GM12878 (cell line): ENCODE measurements around the gene C18orf63. TPM values are rescaled to one million over a fixed set of nuclear protein-coding genes. Genes with fewer than 3 reads are reported as not detected.

Source experiments
- BRCA1 ChIP-seq: IDR thresholded peaks from 2 replicates; pipeline ENCODE4 v1.6.1; 2011; ENCODE audit warnings: low read depth, low read length, improper control_type of control experiment
- CBFB ChIP-seq: IDR thresholded peaks from 2 replicates; pipeline ENCODE4 v1.6.1; 2016; ENCODE audit warnings: antibody characterized with exemption, low read depth
- CBX3 ChIP-seq: fragments of 200-600 bp; sonication (generic); IDR thresholded peaks from 2 replicates; pipeline ENCODE4 v1.6.1; 2016; ENCODE audit warnings: low read depth, borderline replicate concordance
- DPF2 ChIP-seq: fragments of 450-650 bp; IDR thresholded peaks from 2 replicates; pipeline ENCODE4 v1.6.1; 2017; ENCODE audit warnings: mild to moderate bottlenecking
- ELK1 ChIP-seq: IDR thresholded peaks from 2 replicates; pipeline ENCODE4 v1.6.1; 2012; ENCODE audit warnings: low read depth, low read length, improper control_type of control experiment
- FOXM1 ChIP-seq: IDR thresholded peaks from 2 replicates; pipeline ENCODE4 v1.6.1; 2012; ENCODE audit warnings: low read depth, mild to moderate bottlenecking, inconsistent platforms, low read length, moderate library complexity
- IKZF1 ChIP-seq: fragments of 450-650 bp; conservative IDR thresholded peaks from 2 replicates; pipeline ENCODE4 v1.6.1; 2017; ENCODE audit warnings: antibody characterized with exemption, mild to moderate bottlenecking
- LARP7 ChIP-seq: fragments of 450-650 bp; IDR thresholded peaks from 2 replicates; pipeline ENCODE4 v1.6.1; 2017; ENCODE audit warnings: mild to moderate bottlenecking
- MAX ChIP-seq: IDR thresholded peaks from 2 replicates; pipeline ENCODE4 v1.6.1; 2012; ENCODE audit warnings: low read depth, low read length, improper control_type of control experiment
- MEF2B ChIP-seq: fragments of 450-650 bp; IDR thresholded peaks from 2 replicates; pipeline ENCODE4 v1.6.1; 2018; ENCODE audit warnings: mild to moderate bottlenecking, moderate library complexity; ENCODE audit not compliant: partially characterized antibody, poor library complexity, severe bottlenecking
- MTA2 ChIP-seq: fragments of 450-650 bp; IDR thresholded peaks from 2 replicates; pipeline ENCODE4 v1.6.1; 2016; ENCODE audit warnings: low read depth, mild to moderate bottlenecking, moderate library complexity
- NKRF ChIP-seq: fragments of 450-650 bp; conservative IDR thresholded peaks from 2 replicates; pipeline ENCODE4 v1.6.1; 2017; ENCODE audit warnings: mild to moderate bottlenecking, moderate library complexity
- NR2C1 ChIP-seq: fragments of 450-650 bp; IDR thresholded peaks from 2 replicates; pipeline ENCODE4 v1.6.1; 2017; ENCODE audit warnings: antibody characterized with exemption, mild to moderate bottlenecking, moderate library complexity
- PBX3 ChIP-seq: IDR thresholded peaks from 2 replicates; pipeline ENCODE4 v1.6.1; 2011; ENCODE audit warnings: mild to moderate bottlenecking, low read depth, low read length, moderate library complexity; ENCODE audit not compliant: insufficient replicate concordance
- POLR2A ChIP-seq: IDR thresholded peaks from 2 replicates; pipeline ENCODE4 v1.6.1; 2011; ENCODE audit warnings: low read depth, mild to moderate bottlenecking, low read length
- POLR2AphosphoS2 ChIP-seq: IDR thresholded peaks from 2 replicates; pipeline ENCODE4 v1.6.1; 2011; ENCODE audit warnings: low read depth, mild to moderate bottlenecking, low read length, improper control_type of control experiment, moderate library complexity
- RBBP5 ChIP-seq: fragments of 200-600 bp; sonication (generic); conservative IDR thresholded peaks from 2 replicates; pipeline ENCODE4 v1.6.1; 2016
- SIX5 ChIP-seq: IDR thresholded peaks from 2 replicates; pipeline ENCODE4 v1.6.1; 2011; ENCODE audit warnings: mild to moderate bottlenecking, low read depth, low read length, moderate library complexity; ENCODE audit not compliant: severe bottlenecking
- SMAD1 ChIP-seq: fragments of 450-650 bp; IDR thresholded peaks from 2 replicates; pipeline ENCODE4 v1.6.1; 2018; ENCODE audit warnings: mild to moderate bottlenecking, low read depth; ENCODE audit not compliant: partially characterized antibody
- SMC3 ChIP-seq: IDR thresholded peaks from 2 replicates; pipeline ENCODE4 v1.6.1; 2011; ENCODE audit warnings: low read length, improper control_type of control experiment, borderline replicate concordance
- STAT3 ChIP-seq: IDR thresholded peaks from 2 replicates; pipeline ENCODE4 v1.6.1; 2011; ENCODE audit warnings: low read depth, low read length, improper control_type of control experiment
- ZBTB4 ChIP-seq: fragments of 450-650 bp; formaldehyde crosslinking; IDR thresholded peaks from 2 replicates; pipeline ENCODE4 v1.4.0; 2022; ENCODE audit warnings: mild to moderate bottlenecking, moderate library complexity
- ZSCAN29 ChIP-seq: fragments of 450-650 bp; IDR thresholded peaks from 2 replicates; pipeline ENCODE4 v1.6.1; 2017; ENCODE audit warnings: mild to moderate bottlenecking, moderate library complexity
- ZZZ3 ChIP-seq: IDR thresholded peaks from 2 replicates; pipeline ENCODE4 v1.6.1; 2011; ENCODE audit warnings: low read depth; ENCODE audit not compliant: control insufficient read depth, insufficient read length
- polyA plus RNA-seq, 11 experiments: library from polyadenylated mRNA; depleted of rRNA in 4 of 11; unstranded in 6 of 11; stranded (reverse) in 5 of 11; fragments of >200 nt; fragmentation: Nextera tagmentation in 4 of 11; fragmentation: Illumina TruSeq in 1 of 11; extraction: Ambion mirVana in 4 of 11; extraction: Trizol in 1 of 11; gene quantifications; 1 replicate in 1 of 11; 2 replicates in 10 of 11; pipeline versions ENCODE4 v1.2.1 to v1.2.3, GENCODE V29; 2011 to 2016; ENCODE audit warnings: inconsistent platforms in 2 of 11, missing spikeins in 2 of 11, low read depth in 1 of 11
- total RNA-seq, 4 experiments: library from RNA; depleted of rRNA in 3 of 4; stranded (reverse); fragments of >200 nt in 3 of 4; fragmentation: Illumina TruSeq in 1 of 4; extraction: Trizol in 1 of 4; gene quantifications; 2 replicates each; pipeline versions ENCODE4 v1.2.1 to v1.2.3, GENCODE V29; 2013 to 2021

Gene C18orf63
- total and polyA plus RNA-seq, 10 of the 15 experiments (the other 5 are each of a cell fraction or from before 2014, with no cell fraction given) = not detected

- TF ChIP-seq NKRF (0 out of 2 replicates have a peak, but pooled peaks have one; percentile 21), STAT3 (no peak), SIX5 (no peak), POLR2A (peak; percentile 83), PBX3 (peak; percentile 99), SMAD1 (no peak), POLR2AphosphoS2 (no peak), FOXM1 (no peak), MEF2B (peak; percentile 25), ZBTB4 (CRISPR knock-in tag) (no peak), CBFB (no peak), IKZF1 (peak; percentile 69), ELK1 (0 out of 2 replicates have a peak, but pooled peaks have one; percentile 4), ZSCAN29 (no peak), NR2C1 (no peak), DPF2 (peak; percentile 100), SMC3 (no peak), MTA2 (0 out of 2 replicates have a peak, but pooled peaks have one; percentile 8), RBBP5 (no peak), MAX (no peak), CBX3 (no peak), BRCA1 (no peak), LARP7 (no peak; the same call in 1 of the 2 replicates), ZZZ3 (no peak)
Observed at GRCh38 chr18:74291771-74292540, 23.7 kb upstream of the C18orf63 start, which contains the start of gene CYB5A (continued).
